ENCODE measurements around the gene LIPN.

DNA sequence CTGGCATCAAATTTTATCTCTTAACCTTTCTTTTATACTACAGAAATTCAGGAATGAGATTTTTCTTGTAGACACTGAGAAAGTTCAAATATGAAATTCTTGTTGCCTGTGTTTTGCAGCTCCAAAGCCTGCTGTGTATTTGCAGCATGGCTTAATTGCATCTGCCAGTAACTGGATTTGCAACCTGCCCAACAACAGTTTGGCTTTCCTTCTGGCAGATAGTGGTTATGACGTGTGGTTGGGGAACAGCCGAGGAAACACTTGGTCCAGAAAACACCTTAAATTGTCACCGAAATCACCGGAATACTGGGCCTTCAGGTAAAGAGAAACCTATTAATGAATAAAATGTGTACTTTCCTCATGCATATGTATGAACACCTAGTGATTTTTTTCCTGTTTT is 29.0 kb upstream of the LIPN start:
- TF ChIP-seq, protein P1, sequence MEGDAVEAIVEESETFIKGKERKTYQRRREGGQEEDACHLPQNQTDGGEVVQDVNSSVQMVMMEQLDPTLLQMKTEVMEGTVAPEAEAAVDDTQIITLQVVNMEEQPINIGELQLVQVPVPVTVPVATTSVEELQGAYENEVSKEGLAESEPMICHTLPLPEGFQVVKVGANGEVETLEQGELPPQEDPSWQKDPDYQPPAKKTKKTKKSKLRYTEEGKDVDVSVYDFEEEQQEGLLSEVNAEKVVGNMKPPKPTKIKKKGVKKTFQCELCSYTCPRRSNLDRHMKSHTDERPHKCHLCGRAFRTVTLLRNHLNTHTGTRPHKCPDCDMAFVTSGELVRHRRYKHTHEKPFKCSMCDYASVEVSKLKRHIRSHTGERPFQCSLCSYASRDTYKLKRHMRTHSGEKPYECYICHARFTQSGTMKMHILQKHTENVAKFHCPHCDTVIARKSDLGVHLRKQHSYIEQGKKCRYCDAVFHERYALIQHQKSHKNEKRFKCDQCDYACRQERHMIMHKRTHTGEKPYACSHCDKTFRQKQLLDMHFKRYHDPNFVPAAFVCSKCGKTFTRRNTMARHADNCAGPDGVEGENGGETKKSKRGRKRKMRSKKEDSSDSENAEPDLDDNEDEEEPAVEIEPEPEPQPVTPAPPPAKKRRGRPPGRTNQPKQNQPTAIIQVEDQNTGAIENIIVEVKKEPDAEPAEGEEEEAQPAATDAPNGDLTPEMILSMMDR (IDR thresholded peaks at IDR 0.05; ENCODE audit: insufficient read depth, low read length, poor library complexity, severe bottlenecking) = no peak
- TF ChIP-seq EZH2phosphoT487 (conservative IDR thresholded peaks at IDR 0.05; ENCODE audit: low read length) = no peak
